ENCODE results near the gene IDE.
"Not testable (repeated sequence)": the region's sequence is repeated elsewhere in the genome, so short reads cannot be mapped to it uniquely, and the experiment has no call there.

Gene IDE

GRCh38 chr10:92413519-92413918, 160.4 kb downstream of the IDE start:
- DNase-seq: no peak

DNA sequence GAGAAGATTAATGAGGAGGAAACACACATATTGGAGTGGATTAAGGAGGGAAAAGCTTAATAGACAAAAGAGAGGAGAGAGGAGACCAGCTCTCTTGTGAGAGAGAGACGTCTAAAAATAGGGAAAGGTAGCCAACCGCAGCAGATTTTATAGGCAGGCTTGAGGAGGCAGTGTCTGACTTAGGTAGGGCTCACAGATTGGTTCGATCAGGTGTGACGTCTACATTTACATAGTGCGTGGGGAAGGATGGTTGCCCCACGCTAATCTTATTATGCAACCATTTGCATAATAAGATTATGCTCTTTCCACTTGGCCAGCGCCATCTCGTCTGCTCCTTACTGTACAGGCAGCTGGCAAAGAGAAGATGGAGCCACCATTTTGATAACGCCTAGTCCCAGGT, 160.9 kb downstream of the IDE start:
- DNase-seq: no peak

- no peak for DNase-seq
These were observed 162.5 kb downstream of the IDE start for GRCh38 chr10:92411406-92411805.

DNA sequence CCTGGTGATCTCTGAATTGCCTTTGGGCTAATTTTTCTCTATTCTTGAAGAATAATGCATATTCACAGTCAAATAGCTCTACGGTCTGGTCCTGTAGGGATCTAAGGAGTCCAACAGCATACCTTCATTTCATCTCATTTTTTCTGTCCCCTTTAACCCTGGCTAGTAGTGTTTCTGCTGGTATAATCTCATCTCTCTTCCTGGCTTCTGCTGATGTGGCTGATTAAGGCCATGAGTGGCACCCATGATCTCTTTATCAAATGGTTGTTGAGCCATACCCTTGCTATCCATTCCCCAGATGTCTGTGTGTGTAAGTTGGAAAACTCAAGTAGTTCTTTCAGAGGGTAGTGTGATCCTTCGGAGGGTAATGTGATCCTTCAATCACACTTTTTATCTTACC, 163.4 kb downstream of the IDE start:
- no peak for DNase-seq

DNA sequence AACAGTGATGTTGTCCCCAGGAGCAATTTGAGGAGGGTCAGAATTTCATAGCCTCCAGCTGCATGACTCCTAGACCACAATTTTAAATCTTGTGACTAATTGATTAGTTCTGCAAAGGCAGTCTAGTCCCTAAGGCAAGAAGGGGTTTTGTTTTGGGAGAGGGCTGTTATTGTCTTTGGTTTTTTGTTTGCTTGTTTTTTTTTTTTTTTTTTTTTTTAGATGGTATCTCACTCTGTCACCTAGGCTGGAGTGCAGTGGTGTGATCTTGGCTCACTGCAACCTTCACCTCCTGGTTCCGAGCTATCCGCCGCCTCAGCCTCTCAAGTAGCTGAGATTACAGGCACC, 165.9 kb downstream of the IDE start:
- DNase-seq: no peak

GRCh38 chr10:92407305-92408016, 166.4 kb downstream of the IDE start:
- DNase-seq: no peak

GRCh38 chr10:92405419-92405924, 168.4 kb downstream of the IDE start:
- DNase-seq: no peak

GRCh38 chr10:92404612-92405418, 169.1 kb downstream of the IDE start:
- DNase-seq: no peak

DNA sequence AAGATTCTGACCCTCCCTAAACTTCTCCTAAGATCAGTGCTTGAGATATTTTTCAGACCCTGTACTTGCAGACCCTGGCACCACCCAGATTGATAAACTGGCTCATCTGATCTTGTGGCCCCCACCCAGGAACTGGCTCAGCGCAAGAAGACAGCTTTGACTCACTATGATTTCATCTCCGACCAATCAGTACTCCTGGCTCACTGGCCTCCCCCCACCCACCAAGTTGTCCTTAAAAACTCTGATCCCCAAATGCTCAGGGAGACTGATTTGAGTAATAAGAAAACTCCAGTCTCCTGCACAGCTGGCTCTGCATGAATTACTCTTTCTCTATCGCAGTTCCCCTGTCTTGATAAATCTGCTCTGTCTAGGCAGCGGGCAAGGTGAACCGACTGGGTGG, 171.7 kb downstream of the IDE start:
- DNase-seq: not testable (repeated sequence)
